Measurements from ENCODE around the gene PIMREG.
A peak's percentile ranks its signal among the peaks of the same experiment; 100 is the strongest.

PIMREG gene, protein sequence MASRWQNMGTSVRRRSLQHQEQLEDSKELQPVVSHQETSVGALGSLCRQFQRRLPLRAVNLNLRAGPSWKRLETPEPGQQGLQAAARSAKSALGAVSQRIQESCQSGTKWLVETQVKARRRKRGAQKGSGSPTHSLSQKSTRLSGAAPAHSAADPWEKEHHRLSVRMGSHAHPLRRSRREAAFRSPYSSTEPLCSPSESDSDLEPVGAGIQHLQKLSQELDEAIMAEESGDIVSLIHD

DNA sequence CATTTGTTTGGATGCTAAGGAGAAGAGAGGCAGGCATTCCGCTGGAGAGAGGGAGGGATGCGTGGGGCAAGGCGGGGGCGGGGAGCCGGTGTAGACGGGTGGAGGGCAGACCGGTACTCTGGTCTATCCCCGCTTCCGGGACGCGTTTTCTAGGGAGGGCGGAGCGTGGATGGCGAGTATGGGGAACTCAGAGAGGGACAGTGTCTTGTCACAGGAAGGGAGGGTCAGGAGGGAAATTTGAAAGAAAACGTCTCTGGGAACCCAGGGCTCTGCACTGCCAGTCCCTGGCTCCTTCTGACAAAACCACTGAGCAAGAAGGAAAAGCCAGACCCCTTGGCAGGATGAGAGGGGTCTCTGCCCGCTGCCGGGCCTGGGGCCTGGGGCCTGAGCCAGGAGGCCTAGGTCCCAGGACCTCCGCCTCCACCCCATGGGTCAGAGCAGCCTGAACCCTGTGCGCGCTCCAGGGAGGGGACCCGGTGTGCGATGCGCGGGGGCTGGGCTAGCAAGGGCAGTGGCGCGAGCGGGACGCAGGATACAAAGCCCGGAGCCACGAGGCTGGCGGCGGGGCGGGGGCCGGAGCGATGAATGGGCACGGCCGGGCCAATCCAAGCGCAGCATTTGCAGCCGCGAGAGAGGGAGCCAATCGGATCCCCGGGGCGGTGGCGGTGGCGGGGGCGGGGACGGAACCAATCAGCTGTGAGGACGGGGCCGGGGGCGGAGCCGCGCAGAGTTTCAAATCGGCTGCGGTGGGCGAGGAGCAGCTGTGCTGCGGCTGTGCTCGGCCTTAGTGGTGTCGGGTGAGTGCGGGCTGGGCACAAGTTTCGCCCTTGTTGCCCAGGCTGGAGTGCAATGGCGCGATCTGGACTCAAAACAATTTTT is at the start of gene PIMREG:
Gene PIMREG (plus strand): TSS at position 764 of the 879 bp plus-strand sequence. CDS start 656 bp downstream, outside the sequence.
- DNase-seq, result no peak

DNA sequence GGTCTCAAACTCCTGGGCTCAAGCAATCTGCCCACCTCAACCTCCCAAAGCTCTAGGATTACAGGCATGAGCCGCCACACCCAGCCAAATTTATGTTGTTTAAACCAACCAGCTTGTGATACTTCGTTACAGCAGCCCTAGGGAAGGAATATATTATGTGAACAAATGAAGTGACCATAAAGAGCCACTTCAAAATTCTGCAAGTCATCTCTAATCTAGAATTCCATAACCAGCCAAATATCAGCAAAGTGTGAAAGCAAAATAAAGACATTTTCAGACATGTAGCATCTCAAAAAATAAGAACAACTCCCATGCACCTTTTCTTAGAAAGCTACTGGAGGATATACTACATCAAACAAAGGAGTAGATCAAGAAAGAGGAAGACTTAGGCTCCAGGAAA is 45.3 kb upstream of the PIMREG start:
- DNase-seq, result no peak

DNA sequence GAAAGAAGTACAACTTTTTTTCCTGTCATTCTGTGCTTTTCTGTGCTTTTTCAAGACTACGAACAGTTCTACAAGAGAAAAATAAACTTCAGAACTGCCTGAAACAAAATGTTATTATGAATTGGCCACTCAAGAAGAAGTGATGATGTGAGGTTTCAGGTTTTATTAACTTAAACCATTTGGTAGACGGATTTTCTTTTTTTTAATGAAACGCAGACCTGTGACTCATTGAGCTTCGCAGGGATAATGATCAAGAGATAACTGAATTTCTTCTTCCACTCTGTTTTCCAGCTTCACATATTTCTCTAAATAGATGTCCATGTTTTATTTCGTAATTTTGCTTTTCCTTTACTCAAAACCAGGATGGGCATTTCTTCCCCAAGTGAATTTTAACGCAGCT is 42.0 kb upstream of the PIMREG start:
- DNase-seq, result no peak

DNA sequence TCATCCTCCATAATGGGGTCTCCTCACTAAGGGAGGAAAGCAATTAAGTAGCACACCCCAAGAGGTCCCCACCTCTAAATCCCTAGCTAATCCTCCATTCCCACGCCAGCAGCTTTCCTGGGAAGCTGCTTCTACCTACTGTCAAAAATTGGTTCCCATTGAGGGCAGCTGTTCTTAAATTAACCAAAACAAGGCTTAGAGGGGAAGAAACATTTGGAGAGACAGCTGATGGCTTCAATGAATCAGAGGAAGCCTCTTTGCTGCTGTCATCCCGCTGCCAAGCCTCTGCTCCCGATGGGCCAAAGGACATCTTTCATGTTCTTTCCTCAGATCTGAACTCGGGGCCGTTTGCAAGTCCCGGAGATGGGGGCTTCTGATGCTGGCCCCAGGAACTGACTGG is 36.0 kb upstream of the PIMREG start:
- DNase-seq, result no peak

DNA sequence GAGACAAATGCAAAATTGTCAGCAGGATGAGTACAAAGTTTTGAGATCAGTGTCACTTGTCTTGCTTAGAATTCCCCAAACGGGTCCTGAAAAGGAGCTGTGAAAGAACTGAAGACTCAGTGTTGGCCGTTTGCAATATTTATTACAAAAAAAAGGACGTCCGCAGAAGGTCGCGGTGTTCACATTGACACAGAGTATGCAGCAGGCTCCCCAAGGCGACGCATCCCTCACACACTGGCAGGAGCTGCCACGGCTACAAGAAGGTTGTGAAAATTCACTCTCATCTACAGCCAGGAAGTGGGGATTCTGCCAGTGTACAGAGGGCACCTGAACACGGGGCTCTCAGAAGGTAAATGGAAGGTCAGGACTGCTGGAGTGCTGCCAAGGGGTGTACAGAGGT is 35.5 kb upstream of the PIMREG start:
- no peak for DNase-seq

DNA sequence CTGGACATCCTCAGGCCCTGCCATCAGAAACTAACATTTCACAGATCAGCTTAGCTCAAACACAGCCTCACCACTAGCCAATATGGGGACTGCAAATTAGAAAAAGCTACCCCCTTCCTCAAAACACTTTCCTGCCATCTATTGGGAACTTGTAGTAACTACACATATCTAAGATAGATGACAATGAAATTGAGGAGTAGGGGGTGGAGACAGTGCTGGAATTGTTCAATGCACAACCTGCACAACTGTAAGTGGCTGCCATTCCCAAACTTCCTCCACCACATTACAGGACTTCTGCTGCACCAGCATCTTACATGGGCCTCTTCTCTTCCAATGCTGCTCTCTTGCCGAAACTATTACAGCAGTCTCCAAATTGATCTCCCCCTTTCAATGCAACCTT is 31.2 kb upstream of the PIMREG start:
- DNase-seq, result no peak

DNA sequence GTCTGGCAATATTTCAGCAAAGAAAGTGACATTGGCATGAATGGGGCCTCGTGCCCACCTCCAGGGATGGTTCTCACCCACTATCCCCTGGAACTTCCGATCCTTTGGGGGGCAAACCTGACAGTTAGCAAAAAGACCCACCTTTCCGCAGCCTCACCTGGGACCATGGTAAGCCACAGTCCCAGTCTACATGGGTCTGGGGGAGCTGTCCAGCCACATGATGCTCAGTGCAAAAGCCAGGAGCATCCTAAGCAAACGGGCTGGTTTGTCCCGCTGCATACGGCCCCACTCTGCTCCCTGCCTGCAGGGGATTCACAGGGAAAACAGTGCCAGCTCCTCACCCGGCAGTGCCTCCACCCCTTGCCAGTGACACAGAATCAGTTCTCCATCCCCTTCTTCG is 28.6 kb upstream of the PIMREG start:
- DNase-seq, result no peak

DNA sequence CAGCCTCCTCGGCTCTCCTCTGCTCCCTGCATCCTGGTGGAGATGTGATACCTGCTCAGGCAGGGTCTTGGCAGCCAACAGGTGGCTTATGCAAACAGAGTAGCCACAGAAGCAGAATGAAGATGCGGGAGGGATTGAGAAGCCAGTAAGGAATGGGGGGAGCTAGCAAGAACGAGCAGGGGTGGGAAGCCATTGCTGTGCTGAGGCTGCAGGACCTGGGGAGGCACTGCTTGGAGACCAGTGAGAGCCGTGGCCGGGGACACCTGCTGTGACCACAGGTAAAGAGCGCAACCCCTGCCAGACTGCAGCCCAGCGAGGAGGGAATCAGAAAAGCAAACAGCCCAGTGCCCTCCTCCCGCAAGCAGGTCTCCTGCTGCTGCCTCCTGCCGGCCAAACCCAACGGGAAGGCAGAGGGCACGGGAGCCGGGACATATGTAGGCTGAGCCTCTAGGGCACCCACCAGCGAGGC is 24.0 kb upstream of the PIMREG start:
- no peak for DNase-seq

DNA sequence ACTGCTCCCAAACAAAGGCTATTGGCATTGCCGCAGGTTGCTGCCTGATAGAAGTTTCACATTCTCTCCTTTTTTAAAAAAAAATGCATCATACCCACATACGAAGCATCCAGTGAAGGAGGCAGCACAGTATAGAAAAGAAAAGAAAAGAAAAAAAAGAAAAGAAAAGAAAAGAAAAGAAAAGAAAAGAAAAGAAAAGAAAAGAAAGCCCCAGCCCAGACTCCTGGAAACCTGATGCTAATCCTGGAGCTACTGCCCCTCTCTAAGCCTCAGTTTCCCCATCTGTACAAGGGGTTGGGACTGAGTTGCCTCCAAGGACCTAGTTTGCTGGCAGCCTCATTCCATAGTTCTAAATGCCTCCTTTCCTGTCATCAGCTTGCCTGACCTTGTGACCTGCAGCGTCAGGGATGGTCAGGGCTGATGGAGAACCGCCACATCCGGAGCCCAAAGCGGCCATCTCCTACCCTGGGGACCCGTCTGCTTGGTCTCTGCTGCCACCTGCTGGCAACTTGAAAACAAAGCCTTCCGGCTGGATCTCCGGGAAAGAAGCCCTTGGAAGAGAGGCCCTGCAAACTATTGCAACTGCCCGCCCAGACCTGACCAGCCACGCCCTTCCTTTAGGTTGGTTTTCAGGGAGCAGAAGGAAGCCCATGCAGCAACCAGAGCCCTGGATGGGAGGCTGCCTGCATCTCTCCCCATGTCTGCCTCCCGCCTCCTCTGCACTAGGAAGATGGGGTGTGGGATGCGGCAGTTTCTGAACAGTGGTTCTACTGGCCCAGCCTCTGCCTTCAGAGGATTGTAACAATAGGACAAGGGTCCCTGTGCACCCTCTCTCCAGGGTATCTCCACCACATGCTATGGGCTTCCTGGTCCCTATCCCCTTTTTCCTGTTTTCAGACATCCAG is 22.3 kb upstream of the PIMREG start:
- no peak for DNase-seq

DNA sequence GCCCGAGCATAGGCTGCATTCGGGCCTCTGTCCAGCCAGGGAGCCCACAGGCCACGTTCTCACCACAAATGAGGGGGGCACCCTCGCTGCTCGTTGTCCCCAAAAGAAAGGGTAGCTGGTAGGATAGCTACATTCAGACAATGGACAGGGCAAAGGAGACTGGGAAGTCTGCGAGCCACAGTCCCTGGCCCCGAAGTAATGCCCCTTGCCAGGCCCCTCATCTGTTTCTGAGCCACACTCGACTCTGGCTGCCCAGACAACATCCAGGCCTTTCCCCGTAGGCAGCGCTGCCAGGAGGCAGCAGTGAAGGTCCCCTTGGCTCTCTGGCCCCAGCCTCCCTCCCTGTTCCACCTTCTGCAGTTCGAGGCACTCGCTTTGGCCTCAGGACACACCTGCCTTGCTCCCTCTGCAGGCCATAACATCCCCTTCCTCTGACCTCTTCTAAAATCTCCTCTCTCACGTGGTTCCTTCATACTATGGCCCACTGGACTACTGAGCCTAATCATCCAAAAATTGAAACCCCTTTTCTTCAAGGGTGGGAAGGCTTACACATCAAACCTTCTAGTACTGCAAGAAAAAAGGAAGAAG is 21.5 kb upstream of the PIMREG start:
- DNase-seq, result no peak

DNA sequence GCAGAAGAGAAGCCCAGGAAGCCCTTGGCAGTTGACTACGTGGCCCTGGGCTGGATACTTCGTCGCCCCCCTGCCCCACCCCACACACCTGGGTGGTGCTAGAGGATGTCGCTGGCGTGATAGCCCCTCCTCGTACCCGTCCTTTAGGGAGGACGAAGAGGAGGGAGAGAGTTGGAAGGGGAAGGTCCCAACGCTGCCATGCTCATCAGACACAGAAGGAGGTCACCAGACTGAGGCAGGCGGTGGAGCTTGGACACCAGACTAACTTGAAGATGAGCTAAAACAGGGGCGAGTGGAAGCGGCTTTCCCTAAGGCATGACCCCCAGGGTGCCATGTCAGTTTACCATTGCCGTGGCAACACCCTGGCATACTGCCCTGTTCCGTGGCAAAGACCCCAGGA is 20.3 kb upstream of the PIMREG start:
- no peak for DNase-seq

DNA sequence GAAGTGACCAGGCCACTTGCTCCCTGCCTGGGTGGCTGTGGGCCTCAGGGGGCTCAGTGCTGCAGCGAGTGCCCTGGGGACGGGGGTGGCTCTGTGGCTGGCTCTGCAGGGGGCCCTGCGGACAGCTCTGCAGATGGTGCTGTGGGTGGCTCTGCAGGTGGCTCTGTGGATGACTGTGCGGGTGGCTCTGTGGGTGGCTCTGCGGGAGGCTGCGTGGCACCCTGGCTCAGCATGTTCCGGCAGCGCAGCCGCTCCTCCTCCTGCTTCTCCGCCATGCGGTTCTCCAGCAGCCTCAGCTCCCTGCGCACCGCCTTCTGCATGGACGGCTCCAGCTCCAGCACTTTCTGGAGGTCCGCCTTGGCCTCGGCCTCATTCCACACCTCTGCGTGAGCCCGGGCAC is 18.8 kb upstream of the PIMREG start:
- DNase-seq, result no peak

DNA sequence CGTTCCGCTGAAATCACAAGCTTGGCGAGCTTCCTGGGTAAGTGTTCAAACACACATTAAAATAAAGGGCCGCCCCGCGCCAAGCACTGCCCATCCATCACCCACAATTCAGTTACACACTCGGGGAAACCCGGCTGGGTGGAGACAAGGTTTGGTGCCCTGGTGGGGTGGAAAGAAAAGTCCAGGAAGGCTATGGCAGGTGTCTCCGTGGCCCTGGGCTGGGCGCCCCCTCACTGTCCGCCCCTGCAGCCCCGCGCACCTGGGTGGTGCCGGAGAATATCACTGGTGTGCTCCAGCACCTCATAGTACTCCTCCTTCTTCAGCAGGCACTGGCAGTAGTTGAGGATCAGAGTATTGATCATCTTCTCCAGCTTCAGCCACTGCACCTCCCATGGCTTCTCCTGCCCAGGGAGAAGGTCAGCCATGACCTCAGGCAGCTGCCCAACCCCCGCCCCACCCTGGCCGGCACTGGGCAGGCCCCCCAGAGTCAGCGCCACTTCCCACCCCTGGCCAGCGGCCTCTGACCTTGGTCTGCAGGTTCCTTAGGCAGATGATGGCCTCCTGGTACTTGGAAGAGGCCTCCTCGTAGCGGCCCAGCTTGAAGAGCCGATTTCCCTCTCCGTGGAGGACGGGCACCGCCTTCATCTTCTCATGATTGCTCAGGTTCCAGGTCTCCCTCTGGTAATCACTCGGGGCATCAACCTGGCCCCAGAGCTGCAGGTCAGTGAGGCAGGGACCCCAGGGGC is 17.7 kb upstream of the PIMREG start:
- DNase-seq, result no peak

DNA sequence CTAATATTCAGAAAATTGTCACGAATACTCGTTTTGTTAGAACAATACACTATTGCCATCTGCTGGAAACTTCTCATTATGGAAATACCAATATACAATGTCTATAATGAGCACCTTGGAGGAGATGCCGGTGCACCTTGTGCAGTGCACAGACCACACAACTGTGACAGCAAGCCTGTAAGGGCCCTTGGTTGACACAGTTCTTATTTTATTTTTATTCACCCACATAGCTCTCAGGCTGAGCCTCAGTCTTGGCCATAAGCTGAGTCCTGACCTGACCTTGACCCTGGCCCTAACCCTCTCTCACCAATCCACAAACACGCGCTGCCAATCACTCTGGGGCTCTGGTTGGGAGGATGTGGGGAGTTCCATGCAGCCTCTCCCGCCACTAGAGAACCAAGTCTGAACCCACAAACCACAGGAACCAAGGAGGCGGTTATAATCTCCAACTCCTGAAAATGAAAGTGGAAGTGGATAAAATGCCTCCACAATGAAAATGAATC is 16.9 kb upstream of the PIMREG start:
- DNase-seq, result peak; percentile 20

DNA sequence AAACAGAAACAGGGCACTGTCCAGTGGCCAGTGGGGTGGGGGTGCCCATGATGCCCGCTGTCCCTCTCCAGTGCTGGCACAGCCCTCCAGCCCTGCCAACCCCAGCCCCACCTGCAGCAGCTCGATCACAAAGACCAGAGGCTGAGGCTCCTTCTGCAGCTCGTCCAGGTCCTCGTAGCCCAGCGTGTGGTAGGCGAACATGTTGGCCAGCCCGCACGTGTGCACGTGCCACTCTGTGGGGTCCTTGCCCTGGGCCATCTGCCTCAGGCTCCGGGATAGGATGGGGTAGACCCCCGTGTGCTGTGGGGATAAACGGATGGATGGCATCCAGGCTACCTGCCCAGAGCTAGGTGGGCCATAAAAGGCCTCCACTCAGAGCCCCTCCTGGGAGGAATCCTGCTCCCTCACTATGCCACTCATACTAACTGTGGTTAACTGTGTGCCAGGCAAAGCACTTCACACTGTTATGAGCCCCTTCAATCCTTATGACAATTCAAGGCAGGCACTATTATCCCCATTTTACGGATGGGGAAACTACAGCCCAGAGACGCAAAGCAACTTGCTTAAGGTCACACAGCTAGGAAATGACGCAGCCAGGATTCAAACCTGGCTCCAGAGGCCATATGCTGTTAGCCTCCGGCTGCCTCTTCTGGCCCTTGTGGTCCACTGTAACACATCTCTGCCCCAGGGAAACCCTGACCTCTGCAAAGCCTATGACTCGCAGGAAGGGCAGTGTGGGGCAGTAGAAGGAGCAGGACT is 15.9 kb upstream of the PIMREG start:
- DNase-seq, result no peak

DNA sequence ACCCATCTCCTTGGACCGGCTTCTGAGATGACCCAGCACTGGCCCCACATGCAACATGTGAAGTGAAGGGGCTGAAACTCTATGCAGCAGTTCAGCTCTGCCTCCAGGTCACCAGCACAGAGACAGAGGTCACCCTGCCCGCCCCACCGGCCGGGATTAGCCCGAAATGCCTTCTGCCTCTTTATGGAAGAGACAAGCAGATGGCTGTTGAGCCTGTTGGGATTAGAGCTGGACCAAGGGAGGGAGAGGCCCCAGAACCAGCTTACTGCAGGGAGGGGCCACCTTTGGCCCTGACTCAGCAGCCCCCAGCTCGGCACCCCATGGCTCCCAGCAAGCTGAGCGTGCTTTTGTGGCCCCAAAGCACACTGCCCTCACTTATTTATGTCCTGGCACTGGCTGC is 15.0 kb upstream of the PIMREG start:
- no peak for DNase-seq

DNA sequence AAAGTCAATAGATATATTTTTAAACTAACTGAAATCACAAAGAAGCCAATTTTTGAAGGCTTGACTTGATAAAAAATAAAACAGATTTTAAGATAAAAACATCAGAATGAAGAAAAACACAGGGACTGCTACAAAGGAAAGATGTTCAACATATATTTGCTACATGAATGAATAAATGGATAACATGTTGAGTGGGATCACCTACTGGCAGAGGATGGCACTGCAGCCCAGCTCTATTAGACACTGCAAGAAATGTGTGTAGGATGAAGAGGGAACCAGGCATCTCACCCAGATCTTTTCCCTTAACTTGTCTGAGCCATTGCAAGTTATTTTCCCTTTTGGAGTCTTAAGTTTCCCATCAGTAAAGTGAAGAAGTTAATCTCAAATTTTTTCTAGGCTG is 13.5 kb upstream of the PIMREG start:
- DNase-seq, result no peak

DNA sequence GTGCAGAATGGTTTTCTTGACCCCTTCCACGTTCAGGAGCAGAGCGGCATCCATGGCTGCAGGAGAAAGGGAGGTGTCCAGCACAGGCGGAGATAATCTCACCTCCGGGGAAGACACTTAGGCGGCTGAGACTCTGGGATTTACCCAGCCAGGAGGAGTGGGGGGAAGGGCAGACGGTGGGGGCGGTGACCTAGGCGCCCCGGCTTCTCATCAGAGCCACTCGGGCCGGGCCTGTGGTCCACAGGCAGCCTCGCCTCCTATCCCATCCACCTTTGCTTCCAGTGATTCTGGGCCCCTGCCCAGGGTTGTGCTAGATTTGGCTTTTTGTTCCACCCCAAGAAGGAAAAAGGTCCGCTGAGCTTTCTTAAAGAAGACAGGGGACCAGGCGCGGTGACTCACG is 9.2 kb upstream of the PIMREG start, which contains the start of gene AIPL1:
Gene AIPL1 (minus strand): TSS at position 71 of the 400 bp plus-strand sequence. CDS start 17 bp downstream, at position 54.
- no peak for DNase-seq

DNA sequence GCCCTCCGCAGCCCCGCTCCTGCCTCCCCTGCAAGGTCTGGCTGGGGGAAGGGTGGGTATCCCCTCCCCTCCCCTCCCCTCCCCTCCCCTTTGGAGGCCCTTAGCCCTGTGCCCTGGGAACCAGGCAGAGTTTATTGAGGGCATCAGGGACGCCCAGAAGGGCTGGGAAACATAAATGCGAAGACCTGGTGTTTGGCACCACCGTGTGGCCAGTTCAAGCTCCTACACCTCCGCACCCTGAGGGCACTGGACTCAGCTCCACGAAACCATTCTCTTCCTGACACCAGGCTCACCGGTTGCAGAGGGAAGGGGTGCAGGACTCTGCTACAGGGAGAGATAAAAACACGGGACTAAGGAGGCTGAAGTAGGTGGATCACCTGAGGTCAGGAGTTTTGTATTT is 8.3 kb upstream of the PIMREG start:
- no peak for DNase-seq

DNA sequence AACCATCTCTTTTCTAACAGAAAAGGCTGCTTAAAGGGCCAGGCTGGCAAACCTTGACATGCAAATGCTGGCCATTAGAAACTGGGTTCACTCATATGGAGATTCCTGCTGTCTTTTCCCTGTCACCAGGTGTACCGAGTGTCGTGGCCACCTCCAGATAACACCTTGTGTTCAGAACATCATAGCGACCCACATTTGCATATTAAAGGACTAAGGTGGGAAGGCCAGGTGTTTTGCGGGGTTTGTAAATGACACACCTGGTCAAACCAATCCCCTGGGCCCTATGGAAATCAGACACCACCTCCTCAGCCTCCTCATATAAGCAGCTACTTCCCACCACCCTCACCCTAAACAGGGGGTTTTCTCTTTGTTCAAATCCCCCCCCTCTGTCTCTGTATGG is 6.8 kb upstream of the PIMREG start:
- no peak for DNase-seq

DNA sequence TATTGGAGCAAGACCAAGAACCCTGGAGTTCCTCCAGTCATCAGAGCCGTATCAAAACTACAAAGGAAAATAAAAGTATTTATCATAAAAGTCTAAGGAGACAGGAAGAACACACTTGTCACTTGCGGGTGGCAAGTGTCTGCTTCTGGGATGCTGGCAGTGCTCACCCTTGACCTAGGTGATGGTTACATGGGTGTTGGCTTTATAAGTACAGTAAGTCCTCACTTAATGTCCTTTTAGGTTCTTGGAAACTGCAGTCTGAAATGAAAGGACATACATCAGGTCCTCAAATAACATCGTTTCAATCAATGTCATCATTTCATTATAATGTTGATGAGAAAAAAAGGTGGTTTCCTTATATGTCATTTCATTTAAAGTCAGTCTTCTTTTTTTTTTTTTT is 6.3 kb upstream of the PIMREG start:
- no peak for DNase-seq
